ENCODE results near the gene CFH. TPM values are rescaled to one million over a fixed set of nuclear protein-coding genes. Genes with fewer than 3 reads are reported as not detected.
"Not testable (repeated sequence)": the region's sequence is repeated elsewhere in the genome, so short reads cannot be mapped to it uniquely, and the experiment has no call there.

Gene CFH
- total RNA-seq, 2 experiments from 2014 or later: 2.9 to 3.9 TPM

GRCh38 chr1:196738730-196739129, 86.9 kb downstream of the CFH start:
- no peaks in the 10 kb centered on the region for H3K27me3 Mint-ChIP-seq

GRCh38 chr1:196743244-196743643, 91.4 kb downstream of the CFH start:
- ATAC-seq (ENCODE audit: low read depth): not testable (repeated sequence)

More at GRCh38 chr1:196738730-196739129, 86.9 kb downstream of the CFH start:
- ATAC-seq (ENCODE audit: low read depth): no peak
- no peak overlapping the region for H3K27ac Mint-ChIP-seq
- POLR2A ChIA-PET: no interaction called here
- peaks cover 8% of the 10 kb centered on the region for H3K9me3 Mint-ChIP-seq
- no peaks in the 10 kb centered on the region for H3K36me3 Mint-ChIP-seq
- no peaks in the 10 kb centered on the region for H3K4me1 Mint-ChIP-seq
- no peak for DNase-seq
- no peak overlapping the region for H3K4me3 Mint-ChIP-seq

GRCh38 chr1:196765019-196765740, 113.3 kb downstream of the CFH start:
- DNase-seq; H3K9me3 Mint-ChIP-seq; H3K27me3 Mint-ChIP-seq; H3K4me1 Mint-ChIP-seq; ATAC-seq (ENCODE audit: low read depth); H3K36me3 Mint-ChIP-seq; POLR2A ChIA-PET; H3K27ac Mint-ChIP-seq; H3K4me3 Mint-ChIP-seq: not testable (repeated sequence)

More at GRCh38 chr1:196743244-196743643, 91.4 kb downstream of the CFH start:
- H3K27ac Mint-ChIP-seq, H3K9me3 Mint-ChIP-seq, H3K36me3 Mint-ChIP-seq, H3K4me3 Mint-ChIP-seq, DNase-seq, H3K4me1 Mint-ChIP-seq, POLR2A ChIA-PET, H3K27me3 Mint-ChIP-seq: not testable (repeated sequence)

- H3K27me3 Mint-ChIP-seq; H3K9me3 Mint-ChIP-seq; ATAC-seq (ENCODE audit: low read depth); H3K4me3 Mint-ChIP-seq; POLR2A ChIA-PET; DNase-seq; H3K4me1 Mint-ChIP-seq; H3K27ac Mint-ChIP-seq; H3K36me3 Mint-ChIP-seq: not testable (repeated sequence)
These were observed 118.0 kb downstream of the CFH start for GRCh38 chr1:196769823-196770222.

- H3K27me3 Mint-ChIP-seq: no peaks in the 10 kb centered on the region
- no peak overlapping the region for H3K4me3 Mint-ChIP-seq
- H3K4me1 Mint-ChIP-seq: no peaks in the 10 kb centered on the region
- DNase-seq: no peak
- POLR2A ChIA-PET: no interaction called here
- no peaks in the 10 kb centered on the region for H3K36me3 Mint-ChIP-seq
- ATAC-seq (ENCODE audit: low read depth): no peak
- H3K27ac Mint-ChIP-seq: no peak overlapping the region
- peaks cover 1% of the 10 kb centered on the region for H3K9me3 Mint-ChIP-seq
These were observed 121.9 kb downstream of the CFH start for GRCh38 chr1:196773713-196774112.

- Mint-ChIP-seq H3K4me3 (no peak overlapping the region), H3K4me1 (no peaks in the 10 kb centered on the region), H3K27ac (no peak overlapping the region), H3K27me3 (no peaks in the 10 kb centered on the region), H3K36me3 (no peaks in the 10 kb centered on the region), H3K9me3 (peaks cover 1% of the 10 kb centered on the region)
- POLR2A ChIA-PET: no interaction called here
- DNase-seq (no peak), ATAC-seq (ENCODE audit: low read depth) (no peak)
These were observed 122.3 kb downstream of the CFH start for GRCh38 chr1:196774175-196774574.

GRCh38 chr1:196774603-196775002, 122.8 kb downstream of the CFH start, which contains the start of gene CFHR3:
TSS of gene CFHR3 (plus strand) at chr1:196774840. CDS start at chr1:196774887, 47 bp downstream.
- Mint-ChIP-seq H3K4me1 (no peaks in the 10 kb centered on the region), H3K27me3 (no peaks in the 10 kb centered on the region), H3K36me3 (no peaks in the 10 kb centered on the region), H3K4me3 (no peak within 1 kb of the TSS), H3K9me3 (no peaks in the 10 kb centered on the region), H3K27ac (no peak within 1 kb of the TSS)
- POLR2A ChIA-PET: no interaction called here
- ATAC-seq (ENCODE audit: low read depth) (no peak), DNase-seq (no peak)

- DNase-seq: no peak
- H3K36me3 Mint-ChIP-seq: no peaks in the 10 kb centered on the region
- POLR2A ChIA-PET: no interaction called here
- H3K27me3 Mint-ChIP-seq: no peaks in the 10 kb centered on the region
- no peaks in the 10 kb centered on the region for H3K9me3 Mint-ChIP-seq
- no peak overlapping the region for H3K27ac Mint-ChIP-seq
- H3K4me1 Mint-ChIP-seq: no peaks in the 10 kb centered on the region
- H3K4me3 Mint-ChIP-seq: no peak overlapping the region
- ATAC-seq (ENCODE audit: low read depth): no peak
These were observed 125.8 kb downstream of the CFH start for GRCh38 chr1:196777603-196778002.

GRCh38 chr1:196779093-196779492, 127.2 kb downstream of the CFH start:
- no peak for ATAC-seq (ENCODE audit: low read depth)
- no peaks in the 10 kb centered on the region for H3K36me3 Mint-ChIP-seq

GRCh38 chr1:196791252-196791651, 139.4 kb downstream of the CFH start:
- H3K27me3 Mint-ChIP-seq; DNase-seq; H3K36me3 Mint-ChIP-seq; ATAC-seq (ENCODE audit: low read depth); H3K27ac Mint-ChIP-seq; H3K9me3 Mint-ChIP-seq; H3K4me1 Mint-ChIP-seq; POLR2A ChIA-PET; H3K4me3 Mint-ChIP-seq: not testable (repeated sequence)

More at GRCh38 chr1:196779093-196779492, 127.2 kb downstream of the CFH start:
- no peaks in the 10 kb centered on the region for H3K4me1 Mint-ChIP-seq
- DNase-seq: no peak
- no peaks in the 10 kb centered on the region for H3K9me3 Mint-ChIP-seq
- H3K27ac Mint-ChIP-seq: no peak overlapping the region
- H3K27me3 Mint-ChIP-seq: no peaks in the 10 kb centered on the region
- POLR2A ChIA-PET: no interaction called here
- no peak overlapping the region for H3K4me3 Mint-ChIP-seq

- ATAC-seq (ENCODE audit: low read depth); H3K27ac Mint-ChIP-seq; H3K4me1 Mint-ChIP-seq; H3K27me3 Mint-ChIP-seq; H3K36me3 Mint-ChIP-seq; DNase-seq; POLR2A ChIA-PET; H3K9me3 Mint-ChIP-seq; H3K4me3 Mint-ChIP-seq: not testable (repeated sequence)
These were observed 142.3 kb downstream of the CFH start for GRCh38 chr1:196794103-196794502.

Other genes with a start within 250 kb of the CFH start
- gene KCNT2, start 43.6 kb upstream of the CFH start, total RNA-seq: not detected
- gene CFHR3, start 122.8 kb downstream of the CFH start, total RNA-seq: not detected
- not detected for gene CFHR1, start 167.7 kb downstream of the CFH start, total RNA-seq
- not detected for gene CFHR4, start 236.0 kb downstream of the CFH start, total RNA-seq

Measured in activated naive CD8-positive, alpha-beta T cell treated with anti-CD3 and anti-CD28 coated beads, Interleukin-2, amount 10 ng/mL, durations not matched to agents 7 days and 5 days (primary cell).